H1 (cell line): ENCODE results near the gene SND1. TPM values are rescaled to one million over a fixed set of nuclear protein-coding genes. Genes with fewer than 3 reads are reported as not detected.

Experiments used
- CHD2 ChIP-seq: IDR thresholded peaks from 2 replicates; pipeline ENCODE4 v1.6.1; 2012; ENCODE audit warnings: low read length, improper control_type of control experiment
- CREB1 ChIP-seq: IDR thresholded peaks from 2 replicates; pipeline ENCODE4 v1.6.1; 2012; ENCODE audit warnings: inconsistent platforms
- JUN ChIP-seq: IDR thresholded peaks from 2 replicates; pipeline ENCODE4 v1.6.1; 2011; ENCODE audit warnings: low read depth, mild to moderate bottlenecking, improper control_type of control experiment, low read length
- JUND ChIP-seq: IDR thresholded peaks from 2 replicates; pipeline ENCODE4 v1.6.1; 2011; ENCODE audit warnings: mild to moderate bottlenecking, improper control_type of control experiment, low read length
- RFX5 ChIP-seq: IDR thresholded peaks from 2 replicates; pipeline ENCODE4 v1.6.1; 2011; ENCODE audit warnings: low read depth, low read length, improper control_type of control experiment, borderline replicate concordance
- polyA plus RNA-seq, 7 experiments: library from polyadenylated mRNA; depleted of rRNA in 3 of 7; stranded (reverse) in 5 of 7; unstranded in 2 of 7; fragments of >200 nt in 5 of 7; fragments of 200-250 nt in 2 of 7; gene quantifications; 1 replicate in 5 of 7; 2 replicates in 1 of 7; 4 replicates in 1 of 7; pipeline versions ENCODE4 v1.2.1 to v1.2.3, GENCODE V29; 2011 to 2013; ENCODE audit warnings: missing spikeins in 2 of 7, mixed read lengths in 2 of 7
- total RNA-seq: library from RNA; stranded (reverse); fragmentation: NEBNext Ultra II Directional; extraction: Animal tissue kit (Norgen Biotek cat#: 25700); gene quantifications from 2 replicates; pipeline ENCODE4 v1.2.1, GENCODE V29; 2021
- TF ChIP-seq, protein P1 (sequence below): fragments of 300-600 bp; sonication (generic); IDR thresholded peaks from 2 replicates; pipeline ENCODE4 v1.7.1; 2012; ENCODE audit warnings: low read length, moderate library complexity, mild to moderate bottlenecking, inconsistent platforms; ENCODE audit not compliant: insufficient replicate concordance

SND1 gene
- total and polyA plus RNA-seq, 2 of the 8 experiments (the other 6 are each of a cell fraction or from before 2014, with no cell fraction given), result 122 to 290 TPM

DNA sequence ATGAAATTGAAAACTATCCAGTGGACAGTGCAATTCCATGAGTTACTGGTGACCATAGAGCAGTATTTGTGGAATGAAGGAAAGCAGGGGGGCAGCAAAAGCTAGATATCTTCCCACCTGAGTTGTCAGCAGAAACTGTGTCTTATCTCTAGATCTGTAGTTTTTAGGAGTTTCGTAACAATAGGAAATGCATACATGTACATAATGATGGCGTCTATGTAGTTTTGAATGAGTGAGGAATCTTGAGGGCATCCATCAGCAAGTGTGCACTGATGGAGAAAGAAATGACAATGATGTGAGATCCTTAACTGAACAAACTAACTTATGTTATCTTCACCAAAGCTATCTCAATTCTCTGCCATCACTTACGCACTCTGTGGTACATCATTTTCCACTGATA is 264.7 kb downstream of the SND1 start (continued):
- TF ChIP-seq, protein P1, sequence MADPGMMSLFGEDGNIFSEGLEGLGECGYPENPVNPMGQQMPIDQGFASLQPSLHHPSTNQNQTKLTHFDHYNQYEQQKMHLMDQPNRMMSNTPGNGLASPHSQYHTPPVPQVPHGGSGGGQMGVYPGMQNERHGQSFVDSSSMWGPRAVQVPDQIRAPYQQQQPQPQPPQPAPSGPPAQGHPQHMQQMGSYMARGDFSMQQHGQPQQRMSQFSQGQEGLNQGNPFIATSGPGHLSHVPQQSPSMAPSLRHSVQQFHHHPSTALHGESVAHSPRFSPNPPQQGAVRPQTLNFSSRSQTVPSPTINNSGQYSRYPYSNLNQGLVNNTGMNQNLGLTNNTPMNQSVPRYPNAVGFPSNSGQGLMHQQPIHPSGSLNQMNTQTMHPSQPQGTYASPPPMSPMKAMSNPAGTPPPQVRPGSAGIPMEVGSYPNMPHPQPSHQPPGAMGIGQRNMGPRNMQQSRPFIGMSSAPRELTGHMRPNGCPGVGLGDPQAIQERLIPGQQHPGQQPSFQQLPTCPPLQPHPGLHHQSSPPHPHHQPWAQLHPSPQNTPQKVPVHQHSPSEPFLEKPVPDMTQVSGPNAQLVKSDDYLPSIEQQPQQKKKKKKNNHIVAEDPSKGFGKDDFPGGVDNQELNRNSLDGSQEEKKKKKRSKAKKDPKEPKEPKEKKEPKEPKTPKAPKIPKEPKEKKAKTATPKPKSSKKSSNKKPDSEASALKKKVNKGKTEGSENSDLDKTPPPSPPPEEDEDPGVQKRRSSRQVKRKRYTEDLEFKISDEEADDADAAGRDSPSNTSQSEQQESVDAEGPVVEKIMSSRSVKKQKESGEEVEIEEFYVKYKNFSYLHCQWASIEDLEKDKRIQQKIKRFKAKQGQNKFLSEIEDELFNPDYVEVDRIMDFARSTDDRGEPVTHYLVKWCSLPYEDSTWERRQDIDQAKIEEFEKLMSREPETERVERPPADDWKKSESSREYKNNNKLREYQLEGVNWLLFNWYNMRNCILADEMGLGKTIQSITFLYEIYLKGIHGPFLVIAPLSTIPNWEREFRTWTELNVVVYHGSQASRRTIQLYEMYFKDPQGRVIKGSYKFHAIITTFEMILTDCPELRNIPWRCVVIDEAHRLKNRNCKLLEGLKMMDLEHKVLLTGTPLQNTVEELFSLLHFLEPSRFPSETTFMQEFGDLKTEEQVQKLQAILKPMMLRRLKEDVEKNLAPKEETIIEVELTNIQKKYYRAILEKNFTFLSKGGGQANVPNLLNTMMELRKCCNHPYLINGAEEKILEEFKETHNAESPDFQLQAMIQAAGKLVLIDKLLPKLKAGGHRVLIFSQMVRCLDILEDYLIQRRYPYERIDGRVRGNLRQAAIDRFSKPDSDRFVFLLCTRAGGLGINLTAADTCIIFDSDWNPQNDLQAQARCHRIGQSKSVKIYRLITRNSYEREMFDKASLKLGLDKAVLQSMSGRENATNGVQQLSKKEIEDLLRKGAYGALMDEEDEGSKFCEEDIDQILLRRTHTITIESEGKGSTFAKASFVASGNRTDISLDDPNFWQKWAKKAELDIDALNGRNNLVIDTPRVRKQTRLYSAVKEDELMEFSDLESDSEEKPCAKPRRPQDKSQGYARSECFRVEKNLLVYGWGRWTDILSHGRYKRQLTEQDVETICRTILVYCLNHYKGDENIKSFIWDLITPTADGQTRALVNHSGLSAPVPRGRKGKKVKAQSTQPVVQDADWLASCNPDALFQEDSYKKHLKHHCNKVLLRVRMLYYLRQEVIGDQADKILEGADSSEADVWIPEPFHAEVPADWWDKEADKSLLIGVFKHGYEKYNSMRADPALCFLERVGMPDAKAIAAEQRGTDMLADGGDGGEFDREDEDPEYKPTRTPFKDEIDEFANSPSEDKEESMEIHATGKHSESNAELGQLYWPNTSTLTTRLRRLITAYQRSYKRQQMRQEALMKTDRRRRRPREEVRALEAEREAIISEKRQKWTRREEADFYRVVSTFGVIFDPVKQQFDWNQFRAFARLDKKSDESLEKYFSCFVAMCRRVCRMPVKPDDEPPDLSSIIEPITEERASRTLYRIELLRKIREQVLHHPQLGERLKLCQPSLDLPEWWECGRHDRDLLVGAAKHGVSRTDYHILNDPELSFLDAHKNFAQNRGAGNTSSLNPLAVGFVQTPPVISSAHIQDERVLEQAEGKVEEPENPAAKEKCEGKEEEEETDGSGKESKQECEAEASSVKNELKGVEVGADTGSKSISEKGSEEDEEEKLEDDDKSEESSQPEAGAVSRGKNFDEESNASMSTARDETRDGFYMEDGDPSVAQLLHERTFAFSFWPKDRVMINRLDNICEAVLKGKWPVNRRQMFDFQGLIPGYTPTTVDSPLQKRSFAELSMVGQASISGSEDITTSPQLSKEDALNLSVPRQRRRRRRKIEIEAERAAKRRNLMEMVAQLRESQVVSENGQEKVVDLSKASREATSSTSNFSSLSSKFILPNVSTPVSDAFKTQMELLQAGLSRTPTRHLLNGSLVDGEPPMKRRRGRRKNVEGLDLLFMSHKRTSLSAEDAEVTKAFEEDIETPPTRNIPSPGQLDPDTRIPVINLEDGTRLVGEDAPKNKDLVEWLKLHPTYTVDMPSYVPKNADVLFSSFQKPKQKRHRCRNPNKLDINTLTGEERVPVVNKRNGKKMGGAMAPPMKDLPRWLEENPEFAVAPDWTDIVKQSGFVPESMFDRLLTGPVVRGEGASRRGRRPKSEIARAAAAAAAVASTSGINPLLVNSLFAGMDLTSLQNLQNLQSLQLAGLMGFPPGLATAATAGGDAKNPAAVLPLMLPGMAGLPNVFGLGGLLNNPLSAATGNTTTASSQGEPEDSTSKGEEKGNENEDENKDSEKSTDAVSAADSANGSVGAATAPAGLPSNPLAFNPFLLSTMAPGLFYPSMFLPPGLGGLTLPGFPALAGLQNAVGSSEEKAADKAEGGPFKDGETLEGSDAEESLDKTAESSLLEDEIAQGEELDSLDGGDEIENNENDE, result no peak
- TF ChIP-seq RFX5 (no peak), JUN (no peak), JUND (no peak), CHD2 (no peak), CREB1 (no peak)
